Endothelial cell of umbilical vein (primary cell): ENCODE results near the gene CACNA1C.

Experiments
- CTCF ChIP-seq, 2 donors: IDR thresholded peaks; 1 replicate in 1 of 2; 2 replicates in 1 of 2; pipeline ENCODE4 v1.5.1; 2011; ENCODE audit warnings: low read length in 2 of 2, mild to moderate bottlenecking in 2 of 2, moderate library complexity in 2 of 2, control low read depth in 1 of 2, inconsistent platforms in 1 of 2, low read depth in 1 of 2; ENCODE audit not compliant: insufficient read depth in 1 of 2; ENCODE audit errors: extremely low read depth in 1 of 2
- MAX ChIP-seq: IDR thresholded peaks from 2 replicates; pipeline ENCODE4 v1.6.1; 2011; ENCODE audit not compliant: insufficient read depth, insufficient read length
- POLR2A ChIP-seq: IDR thresholded peaks from 2 replicates; pipeline ENCODE4 v1.6.1; 2012; ENCODE audit warnings: low read depth, mild to moderate bottlenecking, control low read depth, low read length

GRCh38 chr12:2589381-2589780, 536.6 kb downstream of the CACNA1C start:
- TF ChIP-seq CTCF (IDR thresholded peaks at IDR 0.05; ENCODE audit: extremely low read depth in 1 of 2, insufficient read depth in 1 of 2, low read depth in 1 of 2, low read length in 2 of 2) (no peak), MAX (no peak), POLR2A (no peak)
